ENCODE results near the gene USP25. TPM values are rescaled to one million over a fixed set of nuclear protein-coding genes. Genes with fewer than 3 reads are reported as not detected.

The USP25 gene
- polyA plus RNA-seq, 1 donor, result 43.2 TPM

DNA sequence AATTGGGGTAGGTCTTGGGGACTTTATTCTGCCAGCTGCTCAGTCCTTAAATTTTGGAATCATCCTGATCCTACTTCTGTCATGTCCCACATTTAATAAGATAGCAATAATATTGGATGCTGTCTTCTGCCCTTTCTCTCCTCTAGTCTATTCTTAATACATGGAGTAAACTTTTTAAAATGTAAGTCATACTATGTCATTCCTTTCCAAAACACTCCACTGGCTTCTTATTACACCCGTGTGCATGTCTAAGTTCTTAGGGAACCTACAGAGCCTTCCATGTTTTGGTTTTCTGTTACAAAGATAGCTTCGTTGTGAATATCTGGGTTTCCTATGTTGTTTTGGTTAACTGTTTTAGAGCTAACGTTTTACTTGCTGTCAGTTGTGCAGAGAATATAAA lies 35.1 kb downstream of the USP25 start:
- DNase-seq (ENCODE audit: low read depth), result no peak

GRCh38 chr21:15766952-15767603 lies 37.3 kb downstream of the USP25 start:
- no peak for DNase-seq (ENCODE audit: low read depth)

DNA sequence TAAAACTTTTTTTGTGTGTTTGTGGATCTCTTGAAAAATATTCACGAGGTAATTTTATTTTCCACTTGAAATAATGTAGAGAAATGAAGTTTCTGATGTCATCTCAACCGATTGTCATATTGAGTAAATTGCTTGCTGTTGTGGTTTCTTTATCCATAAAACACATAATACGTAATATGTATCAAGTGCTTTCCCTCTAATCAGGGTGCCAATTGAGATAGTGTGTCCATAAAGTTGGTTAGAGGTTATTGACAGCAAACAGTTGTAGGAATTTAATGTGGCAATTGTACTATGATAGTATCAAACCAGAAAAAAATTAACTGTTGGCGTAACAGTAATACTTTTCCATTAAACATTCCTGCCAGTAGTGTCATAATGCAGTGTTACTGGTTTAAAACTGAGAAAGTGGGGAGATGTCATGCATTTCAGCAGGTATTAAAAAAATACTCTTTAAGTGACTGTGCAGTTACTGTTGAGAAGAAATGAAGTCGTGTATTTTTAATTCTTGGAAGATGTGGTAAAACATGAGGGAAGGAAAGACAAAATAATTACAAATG lies 38.3 kb downstream of the USP25 start:
- no peak for DNase-seq (ENCODE audit: low read depth)

DNA sequence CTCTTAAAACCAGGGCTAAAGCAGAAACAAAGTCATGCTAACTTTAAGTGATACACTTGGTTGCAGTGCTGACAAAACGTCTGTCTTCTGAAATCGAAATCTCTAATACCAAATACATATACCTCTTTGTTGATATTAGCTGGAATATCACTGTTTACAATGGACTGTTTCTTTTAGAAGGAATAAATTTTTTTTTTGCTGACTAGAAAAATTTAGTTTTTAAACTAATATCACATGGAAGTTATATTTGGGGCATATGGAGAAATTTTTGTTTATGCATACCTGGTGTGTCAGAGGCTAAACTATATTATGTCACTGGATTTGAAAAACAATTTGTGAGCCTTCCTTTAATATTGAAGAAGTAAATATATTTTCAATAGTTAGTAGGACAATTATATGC lies 39.1 kb downstream of the USP25 start:
- DNase-seq (ENCODE audit: low read depth), result no peak

DNA sequence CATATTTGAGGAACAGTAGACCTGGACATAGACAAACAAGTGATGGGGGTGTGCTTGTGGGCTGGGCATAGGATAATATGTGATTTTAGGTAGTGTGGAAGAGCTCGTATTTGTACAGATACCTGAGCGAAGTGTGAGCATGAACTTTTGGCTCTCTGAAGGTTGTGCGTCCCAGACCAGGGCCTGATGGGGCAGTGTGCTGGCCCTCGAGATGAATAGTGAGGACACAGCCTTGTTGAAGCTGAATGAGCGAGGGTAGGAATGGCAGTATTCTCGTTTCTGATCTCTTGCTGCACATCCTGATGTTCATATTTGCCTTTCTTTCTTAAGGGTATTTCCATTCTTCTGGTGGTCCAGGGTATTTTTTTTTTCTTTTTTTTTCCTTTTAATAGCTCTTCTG lies 41.5 kb downstream of the USP25 start:
- no peak for DNase-seq (ENCODE audit: low read depth)

DNA sequence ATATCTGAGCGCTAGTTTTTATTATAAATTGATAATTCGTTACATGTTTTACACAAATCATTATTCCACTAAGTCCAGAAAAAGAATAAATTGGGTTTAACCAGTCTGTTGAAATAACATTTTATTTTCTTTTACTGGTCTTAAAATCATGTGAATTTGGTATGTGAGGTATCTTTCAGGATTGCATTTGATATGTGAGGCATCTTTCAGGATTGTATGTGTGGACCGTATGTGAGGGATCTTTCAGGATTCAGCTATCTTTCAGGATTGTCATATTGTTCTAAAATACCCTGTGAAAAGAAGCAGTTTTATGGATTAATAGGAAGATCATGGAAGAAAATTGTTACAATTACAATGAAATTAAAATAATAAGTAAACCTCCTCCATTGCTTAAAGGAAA lies 42.9 kb downstream of the USP25 start:
- no peak for DNase-seq (ENCODE audit: low read depth)

GRCh38 chr21:15774590-15774989 lies 44.8 kb downstream of the USP25 start:
- DNase-seq (ENCODE audit: low read depth), result no peak

- no peak for DNase-seq (ENCODE audit: low read depth)
Observed at GRCh38 chr21:15775291-15775690, 45.5 kb downstream of the USP25 start.

- DNase-seq (ENCODE audit: low read depth), result no peak
Observed at GRCh38 chr21:15775981-15776380, 46.2 kb downstream of the USP25 start.

DNA sequence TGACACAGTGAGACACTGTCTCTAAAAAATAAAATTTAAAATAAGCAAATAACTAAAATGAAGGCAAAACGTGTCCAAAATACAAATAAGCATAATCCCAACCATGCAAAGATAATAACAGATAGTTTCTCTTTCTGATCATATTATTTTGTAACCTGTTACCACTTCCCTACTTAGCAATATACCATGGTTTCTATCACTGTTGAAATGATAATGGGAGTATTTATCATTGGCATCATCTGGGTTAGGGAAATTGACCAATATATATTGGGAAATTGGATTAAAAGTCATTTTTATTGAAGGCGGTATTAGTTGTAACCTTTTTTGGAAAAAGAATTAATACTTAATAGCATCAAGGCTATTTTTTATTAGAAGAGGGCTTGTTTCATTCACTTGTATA lies 47.0 kb downstream of the USP25 start:
- no peak for DNase-seq (ENCODE audit: low read depth)

GRCh38 chr21:15781986-15782385 lies 52.2 kb downstream of the USP25 start:
- no peak for DNase-seq (ENCODE audit: low read depth)

DNA sequence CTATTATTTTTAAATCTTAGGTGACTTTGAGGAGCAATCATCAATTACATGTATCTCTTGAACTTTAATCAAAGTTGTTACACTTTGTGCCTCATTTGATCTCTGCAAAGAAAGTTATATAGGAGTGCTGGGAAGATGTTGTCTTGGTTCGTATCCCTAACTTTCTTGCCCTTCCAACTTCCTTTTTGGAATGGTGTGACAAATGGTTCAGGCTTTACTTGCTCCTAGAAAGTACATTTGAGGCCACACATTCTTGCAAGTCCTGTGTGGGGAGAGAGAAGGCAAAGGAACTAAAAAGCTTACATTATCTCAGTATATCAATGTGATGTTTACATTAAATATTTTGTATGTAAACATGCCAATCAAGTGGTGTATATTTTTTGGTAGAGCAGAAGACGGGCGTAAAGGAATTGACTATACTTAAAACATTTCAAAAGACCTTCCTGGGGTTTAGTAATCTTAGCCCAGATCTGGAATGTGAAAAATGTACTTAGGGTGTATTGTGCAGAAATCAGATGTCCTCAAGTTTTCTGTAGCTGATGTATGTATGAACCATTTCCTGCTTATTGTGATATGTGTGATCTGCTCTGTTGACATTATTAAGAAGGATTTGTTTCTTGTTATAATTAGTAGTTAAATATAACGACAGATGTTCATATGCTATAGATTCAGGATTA lies 59.2 kb downstream of the USP25 start:
- no peak for DNase-seq (ENCODE audit: low read depth)

DNA sequence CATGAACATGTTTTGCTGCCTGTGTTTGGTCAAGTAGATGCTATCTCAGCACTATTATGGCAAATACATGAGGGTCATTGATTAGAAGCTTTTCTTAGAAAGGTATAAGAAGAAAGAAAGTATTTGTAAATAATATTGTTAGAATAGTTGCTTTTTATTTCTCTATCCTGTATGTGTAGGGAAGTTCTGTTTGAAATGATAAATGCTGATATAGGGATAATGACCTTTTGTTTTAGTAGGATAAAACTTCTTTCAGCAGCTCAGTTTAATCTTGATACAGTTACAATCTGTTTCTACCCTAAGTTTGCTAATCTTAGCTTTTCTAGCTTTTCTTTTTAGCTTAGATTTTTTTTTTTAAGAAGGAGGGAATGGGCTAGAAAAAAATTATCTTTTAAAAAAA lies 63.3 kb downstream of the USP25 start:
- no peak for DNase-seq (ENCODE audit: low read depth)

GRCh38 chr21:15793550-15794235 lies 63.9 kb downstream of the USP25 start:
- DNase-seq (ENCODE audit: low read depth), result no peak

- no peak for DNase-seq (ENCODE audit: low read depth)
Observed at GRCh38 chr21:15794277-15794912, 64.6 kb downstream of the USP25 start.

- no peak for DNase-seq (ENCODE audit: low read depth)
Observed at GRCh38 chr21:15795533-15795932, 65.8 kb downstream of the USP25 start.

DNA sequence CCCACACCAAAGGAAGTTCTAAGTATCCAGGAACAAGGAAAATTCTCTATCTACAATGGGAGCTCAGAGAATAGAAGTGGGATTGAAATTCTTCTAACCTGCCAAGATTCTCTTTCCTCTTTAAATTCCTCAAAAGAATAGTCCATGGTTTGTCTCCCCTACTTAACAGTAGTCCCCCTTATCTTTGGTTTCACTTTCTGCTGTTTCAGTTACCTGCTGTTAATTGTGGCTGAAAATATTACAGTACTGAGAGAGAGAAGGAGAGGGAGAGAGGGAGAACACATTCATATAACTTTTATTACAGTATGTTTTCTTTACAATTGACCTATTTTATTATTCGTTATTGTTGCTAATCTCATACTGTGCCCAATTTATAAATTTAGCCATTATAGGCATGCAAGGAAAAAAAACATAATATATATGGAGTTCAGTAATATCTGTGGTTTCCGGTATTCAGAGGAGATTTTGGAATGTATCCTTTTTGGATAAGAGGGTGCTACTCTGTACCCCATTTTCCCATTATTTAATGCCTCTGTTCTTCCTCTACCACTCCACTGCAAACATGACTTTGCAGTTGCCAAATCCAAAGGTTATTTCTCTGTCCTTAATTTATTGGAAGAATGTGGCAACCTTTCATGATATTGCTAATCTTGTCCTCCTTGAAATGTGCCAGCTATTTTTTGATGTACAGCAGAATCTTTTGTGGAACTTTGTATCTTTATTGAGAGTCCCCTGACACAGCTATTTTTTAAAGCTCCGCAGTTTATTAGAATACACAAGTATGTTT lies 68.0 kb downstream of the USP25 start:
- no peak for DNase-seq (ENCODE audit: low read depth)

- no peak for DNase-seq (ENCODE audit: low read depth)
Observed at GRCh38 chr21:15801352-15801863, 71.6 kb downstream of the USP25 start.

DNA sequence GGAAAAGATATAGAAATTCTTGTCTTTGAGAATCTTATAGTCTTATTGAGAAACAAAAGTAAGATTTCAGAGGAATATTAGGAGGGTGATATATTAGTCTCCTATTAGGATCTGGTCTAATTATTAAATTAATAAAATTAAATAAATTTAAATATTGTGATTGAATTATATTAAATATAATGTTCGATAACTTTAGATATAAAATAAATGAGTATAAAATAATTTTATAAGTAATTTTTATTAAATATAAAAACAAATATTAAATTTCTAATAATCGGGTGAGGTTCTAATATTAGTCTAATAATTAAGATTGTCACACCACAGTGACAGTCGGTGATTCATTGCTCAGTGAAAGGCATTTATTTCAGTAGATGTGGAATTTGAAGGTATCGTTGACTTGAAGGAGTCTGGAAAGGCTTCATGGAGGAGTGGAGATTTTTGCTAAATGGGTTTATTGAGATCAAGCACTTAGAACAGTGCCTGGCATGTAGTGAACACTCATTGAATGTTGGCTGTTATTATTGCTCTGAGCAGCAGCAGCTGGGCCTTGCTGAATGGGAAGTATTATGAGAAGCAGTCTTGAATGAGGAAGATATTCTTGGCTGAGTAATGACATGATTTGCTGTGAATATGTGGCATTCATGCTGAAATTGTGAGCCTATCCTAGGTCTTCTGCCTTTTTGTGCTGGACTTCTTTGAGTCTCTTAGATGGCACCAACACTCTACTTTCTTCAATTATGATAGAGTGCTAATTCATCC lies 74.6 kb downstream of the USP25 start:
- DNase-seq (ENCODE audit: low read depth), result no peak

DNA sequence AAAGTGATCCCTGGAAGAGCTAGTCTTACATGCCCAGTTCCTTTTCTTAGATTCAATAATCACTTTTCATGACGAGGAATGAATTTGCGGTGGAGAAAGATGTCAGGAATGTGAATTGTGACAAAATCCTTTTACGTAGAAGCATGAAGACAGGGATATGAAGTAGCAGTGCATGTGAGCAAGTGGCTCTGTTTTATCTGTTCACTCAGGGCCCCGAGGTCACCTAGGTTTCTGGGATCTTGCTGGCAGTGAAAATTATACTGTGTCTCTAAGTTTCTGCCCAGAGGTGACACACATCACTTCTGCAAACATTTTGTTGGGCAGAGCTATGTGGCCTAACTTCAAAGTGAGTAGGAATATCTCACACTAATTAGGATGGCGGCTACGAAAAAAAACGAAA lies 79.3 kb downstream of the USP25 start:
- no peak for DNase-seq (ENCODE audit: low read depth)

- no peak for DNase-seq (ENCODE audit: low read depth)
Observed at GRCh38 chr21:15809818-15810217, 80.0 kb downstream of the USP25 start.

Data from forelimb muscle (tissue), 1 donor.